Thyroid gland (tissue), 4 donors: ENCODE data around the gene SPINK13.
"Not testable (repeated sequence)": the region's sequence is repeated elsewhere in the genome, so short reads cannot be mapped to it uniquely, and the experiment has no call there.

Experiments
- POLR2A ChIP-seq, 2 donors: fragments of 450-650 bp; IDR thresholded peaks; one replicate each; pipeline ENCODE4 v1.6.1; 2017; ENCODE audit warnings: antibody characterized with exemption in 2 of 2, mild to moderate bottlenecking in 2 of 2, moderate library complexity in 1 of 2
- TF ChIP-seq, protein P1 (sequence below), 6 experiments: fragments of 200-600 bp in 3 of 6; fragments of 450-650 bp in 3 of 6; sonication (generic) in 3 of 6; IDR thresholded peaks; one replicate each; pipeline ENCODE4 v1.5.1; 2016 to 2019; ENCODE audit warnings: antibody characterized with exemption in 6 of 6, mild to moderate bottlenecking in 2 of 6, inconsistent platforms in 1 of 6, moderate library complexity in 1 of 6

DNA sequence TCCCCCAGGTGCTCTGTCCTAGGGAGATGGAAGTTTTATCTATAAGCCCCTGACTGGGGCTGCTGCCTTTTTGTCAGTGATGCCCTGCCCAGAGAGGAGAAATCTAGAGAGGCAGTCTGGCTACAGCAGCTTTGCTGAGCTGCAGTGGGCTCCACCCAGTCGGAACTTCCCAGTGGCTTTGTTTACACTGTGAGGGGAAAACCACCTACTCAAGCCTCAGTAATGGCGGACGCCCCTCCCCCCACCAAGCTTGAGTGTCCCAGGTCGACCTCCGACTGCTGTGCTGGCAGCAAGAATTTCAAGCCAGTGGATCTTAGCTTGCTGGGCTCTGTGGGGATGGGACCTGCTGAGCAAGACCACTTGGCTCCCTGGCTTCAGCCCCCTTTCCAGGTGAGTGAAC is 12.3 kb downstream of the SPINK13 start:
- not testable (repeated sequence) for TF ChIP-seq POLR2A (IDR thresholded peaks at IDR 0.05)
- TF ChIP-seq, protein P1, sequence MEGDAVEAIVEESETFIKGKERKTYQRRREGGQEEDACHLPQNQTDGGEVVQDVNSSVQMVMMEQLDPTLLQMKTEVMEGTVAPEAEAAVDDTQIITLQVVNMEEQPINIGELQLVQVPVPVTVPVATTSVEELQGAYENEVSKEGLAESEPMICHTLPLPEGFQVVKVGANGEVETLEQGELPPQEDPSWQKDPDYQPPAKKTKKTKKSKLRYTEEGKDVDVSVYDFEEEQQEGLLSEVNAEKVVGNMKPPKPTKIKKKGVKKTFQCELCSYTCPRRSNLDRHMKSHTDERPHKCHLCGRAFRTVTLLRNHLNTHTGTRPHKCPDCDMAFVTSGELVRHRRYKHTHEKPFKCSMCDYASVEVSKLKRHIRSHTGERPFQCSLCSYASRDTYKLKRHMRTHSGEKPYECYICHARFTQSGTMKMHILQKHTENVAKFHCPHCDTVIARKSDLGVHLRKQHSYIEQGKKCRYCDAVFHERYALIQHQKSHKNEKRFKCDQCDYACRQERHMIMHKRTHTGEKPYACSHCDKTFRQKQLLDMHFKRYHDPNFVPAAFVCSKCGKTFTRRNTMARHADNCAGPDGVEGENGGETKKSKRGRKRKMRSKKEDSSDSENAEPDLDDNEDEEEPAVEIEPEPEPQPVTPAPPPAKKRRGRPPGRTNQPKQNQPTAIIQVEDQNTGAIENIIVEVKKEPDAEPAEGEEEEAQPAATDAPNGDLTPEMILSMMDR (IDR thresholded peaks at IDR 0.05): not testable (repeated sequence)
